CD4-positive, CD25-positive, alpha-beta regulatory T cell (primary cell): Measurements from ENCODE around the gene NAA15. TPM values are rescaled to one million over a fixed set of nuclear protein-coding genes. Genes with fewer than 3 reads are reported as not detected.
A peak's percentile ranks its signal among the peaks of the same experiment; 100 is the strongest.
"Not testable (repeated sequence)": the region's sequence is repeated elsewhere in the genome, so short reads cannot be mapped to it uniquely, and the experiment has no call there.

ENCODE experiments used
- ATAC-seq, 2 donors: fragments of 150-1000 bp; cut with Tn5 transposase; one replicate each; pipeline ENCODE4 v1.10.0; 2021; ENCODE audit warnings: low read depth in 2 of 2, moderate number of reproducible peaks in 2 of 2, moderate library complexity in 1 of 2
- DNase-seq, 3 donors: peaks; one replicate each; pipeline versions ENCODE4 v3.0.0 to v3.0.0-alpha.2; 2012 to 2022; ENCODE audit warnings: mixed read lengths in 1 of 3
- H3K27ac ChIP-seq: one replicate; pipeline ENCODE4 v1.7.0; 2013; ENCODE audit warnings: mild to moderate bottlenecking, low read length; ENCODE audit not compliant: insufficient read depth, poor library complexity, severe bottlenecking
- H3K27me3 ChIP-seq: one replicate; pipeline ENCODE4 v1.7.0; 2013; ENCODE audit warnings: low read length; ENCODE audit not compliant: control insufficient read depth, insufficient read depth
- H3K36me3 ChIP-seq: one replicate; pipeline ENCODE4 v1.7.0; 2013; ENCODE audit warnings: mild to moderate bottlenecking, low read length, moderate library complexity; ENCODE audit not compliant: control insufficient read depth, insufficient read depth
- H3K4me1 ChIP-seq: 2 replicates; pipeline ENCODE4 v1.7.0; 2013; ENCODE audit warnings: mild to moderate bottlenecking, low read length; ENCODE audit not compliant: insufficient read depth, control insufficient read depth, poor library complexity, severe bottlenecking
- H3K4me3 ChIP-seq: one replicate; pipeline ENCODE4 v1.7.0; 2013; ENCODE audit warnings: low read depth, mild to moderate bottlenecking, low read length, moderate library complexity
- H3K9me3 ChIP-seq, 2 experiments: 1 replicate in 1 of 2; 2 replicates in 1 of 2; pipeline ENCODE4 v1.7.0; 2013; ENCODE audit warnings: low read length in 2 of 2, mild to moderate bottlenecking in 1 of 2, moderate library complexity in 1 of 2; ENCODE audit not compliant: control insufficient read depth in 2 of 2
- H3K27ac Mint-ChIP-seq, 3 donors: one replicate each; pipeline ENCODE4 v1.8.0; 2020 to 2022; ENCODE audit warnings: mild to moderate bottlenecking in 3 of 3, mixed read lengths in 3 of 3, moderate library complexity in 2 of 3
- H3K27me3 Mint-ChIP-seq: one replicate; pipeline ENCODE4 v1.8.0; 2022; ENCODE audit warnings: mild to moderate bottlenecking, mixed read lengths
- H3K36me3 Mint-ChIP-seq: one replicate; pipeline ENCODE4 v1.8.0; 2020; ENCODE audit warnings: mixed read lengths
- H3K4me1 Mint-ChIP-seq, 4 donors: one replicate each; pipeline ENCODE4 v1.8.0; 2020 to 2022; ENCODE audit warnings: mixed read lengths in 4 of 4, mild to moderate bottlenecking in 1 of 4
- H3K4me3 Mint-ChIP-seq, 4 donors: one replicate each; pipeline ENCODE4 v1.8.0; 2020 to 2022; ENCODE audit warnings: mild to moderate bottlenecking in 4 of 4, mixed read lengths in 4 of 4, moderate library complexity in 3 of 4
- H3K9me3 Mint-ChIP-seq, 7 donors: one replicate each; pipeline ENCODE4 v1.8.0; 2020 to 2022; ENCODE audit warnings: mixed read lengths in 7 of 7, mild to moderate bottlenecking in 3 of 7, moderate library complexity in 2 of 7
- polyA plus RNA-seq, 4 donors: library from polyadenylated mRNA; unstranded; fragments of 300-500 nt; fragmentation: Illumina TruSeq; gene quantifications; one replicate each; pipeline ENCODE4 v1.2.3, GENCODE V29; 2021
- total RNA-seq: library from RNA; stranded (reverse); gene quantifications from one replicate; pipeline ENCODE4 v1.2.3, GENCODE V29; 2022

Gene NAA15
- total and polyA plus RNA-seq, 5 donors from 2014 or later: 32.5 to 48.8 (median 35.4) TPM

- Mint-ChIP-seq H3K36me3 (peaks cover 8% of the 10 kb centered on the region), H3K27me3 (peaks cover 7% of the 10 kb centered on the region), H3K4me3 (peak overlapping the region; percentile 97 to 100 (median 98)), H3K4me1 (peaks cover 24 to 71% (median 43%) of the 10 kb centered on the region in 4 donors), H3K9me3 (peaks cover 0 to 2% (median 0%) of the 10 kb centered on the region in 7 donors), H3K27ac (peak overlapping the region in 2 of 3 donors; percentile 99)
- Histone ChIP-seq H3K9me3 (no peaks in the 10 kb centered on the region), H3K27me3 (no peaks in the 10 kb centered on the region), H3K27ac (no peak overlapping the region), H3K4me3 (peak overlapping the region; percentile 96), H3K36me3 (no peaks in the 10 kb centered on the region), H3K4me1 (peaks cover 43% of the 10 kb centered on the region)
- DNase-seq: no peak
- no peak for ATAC-seq
Measured at GRCh38 chr4:139299536-139299935, 1.8 kb upstream of the NAA15 start.

DNA sequence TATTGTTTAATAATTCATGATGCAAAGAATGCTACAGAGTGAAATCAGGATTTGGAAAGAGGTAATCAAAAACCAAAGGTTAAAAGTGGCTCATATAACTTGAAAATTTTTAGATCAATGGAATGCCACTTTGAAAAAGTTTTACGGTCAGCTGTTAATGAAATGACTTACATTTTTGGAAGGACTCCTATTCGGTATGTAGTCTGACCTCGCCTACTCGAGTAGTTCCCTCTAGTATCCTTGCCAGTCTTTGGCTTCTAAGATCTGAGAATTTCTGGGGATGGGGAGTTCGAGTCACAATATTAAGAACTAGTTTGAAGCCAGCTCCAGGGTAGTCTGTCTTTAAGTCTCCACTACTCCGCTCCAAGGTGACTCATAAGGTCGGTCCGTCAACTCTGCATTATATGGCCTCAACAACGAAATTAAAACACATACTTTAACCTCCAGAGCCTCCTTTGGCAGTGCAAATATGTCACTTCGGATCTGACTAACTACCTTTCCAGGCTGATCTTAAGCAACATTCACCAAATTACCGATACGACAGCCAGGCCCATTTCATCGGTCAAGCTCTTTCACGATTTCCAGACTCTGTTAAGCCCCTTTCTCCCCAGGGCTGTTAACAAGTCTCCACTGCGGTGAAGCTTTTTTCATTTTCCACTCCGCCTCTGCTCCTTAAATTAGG lies 733 bp upstream of the NAA15 start:
- H3K27ac Mint-ChIP-seq: peak overlapping the region; percentile 99
- H3K9me3 Mint-ChIP-seq: peaks cover 0 to 2% (median 0%) of the 10 kb centered on the region in 7 donors
- no peak for DNase-seq
- no peaks in the 10 kb centered on the region for H3K9me3 ChIP-seq
- H3K4me3 Mint-ChIP-seq: peak overlapping the region; percentile 97 to 100 (median 98)
- H3K4me1 ChIP-seq: peaks cover 42% of the 10 kb centered on the region
- peak overlapping the region; percentile 98 for H3K27ac ChIP-seq
- H3K4me3 ChIP-seq: peak overlapping the region; percentile 96
- H3K36me3 ChIP-seq: no peaks in the 10 kb centered on the region
- H3K4me1 Mint-ChIP-seq: peaks cover 25 to 74% (median 44%) of the 10 kb centered on the region in 4 donors
- peaks cover 11% of the 10 kb centered on the region for H3K36me3 Mint-ChIP-seq
- H3K27me3 Mint-ChIP-seq: peaks cover 7% of the 10 kb centered on the region
- peak in 1 of 2 donors; percentile 11 for ATAC-seq
- no peaks in the 10 kb centered on the region for H3K27me3 ChIP-seq

GRCh38 chr4:139301821-139302611 lies 711 bp downstream of the NAA15 start, which contains the start of gene NDUFC1:
Gene NDUFC1 (minus strand): TSS chr4:139302477. CDS start chr4:139295798, 6,679 bp downstream.
- H3K27ac ChIP-seq: peak within 1 kb of the TSS; percentile 98
- peak; percentile 63 to 75 (median 69) for DNase-seq
- H3K27me3 ChIP-seq: no peaks in the 10 kb centered on the region
- peaks cover 43% of the 10 kb centered on the region for H3K4me1 ChIP-seq
- H3K36me3 Mint-ChIP-seq: peaks cover 17% of the 10 kb centered on the region
- peak within 1 kb of the TSS; percentile 96 for H3K4me3 ChIP-seq
- ATAC-seq: peak; percentile 35 to 44
- H3K9me3 ChIP-seq: no peaks in the 10 kb centered on the region
- peaks cover 0 to 2% (median 0%) of the 10 kb centered on the region in 7 donors for H3K9me3 Mint-ChIP-seq
- peaks cover 7% of the 10 kb centered on the region for H3K27me3 Mint-ChIP-seq
- H3K4me1 Mint-ChIP-seq: peaks cover 31 to 79% (median 50%) of the 10 kb centered on the region in 4 donors
- H3K36me3 ChIP-seq: no peaks in the 10 kb centered on the region
- peak within 1 kb of the TSS; percentile 99 for H3K27ac Mint-ChIP-seq
- peak within 1 kb of the TSS; percentile 97 to 100 (median 98) for H3K4me3 Mint-ChIP-seq

DNA sequence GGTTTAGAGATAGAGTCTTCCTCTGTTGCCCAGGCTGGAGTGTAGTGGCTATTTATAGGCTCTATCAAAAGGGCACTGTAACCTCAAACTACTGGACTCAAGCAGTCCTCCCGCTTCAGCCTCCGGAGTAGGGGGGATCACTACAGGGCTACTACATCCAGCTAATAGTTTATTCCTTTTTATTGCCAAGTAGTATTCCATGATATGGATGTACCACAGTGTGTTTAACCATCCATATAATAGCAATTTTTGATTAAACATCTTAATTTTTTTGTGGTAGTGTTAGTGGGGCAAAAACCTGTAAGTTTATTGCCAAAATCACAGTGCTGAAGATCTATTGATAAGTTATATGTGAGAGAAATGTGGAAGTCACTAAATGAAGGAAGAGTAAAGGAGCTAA lies 3.6 kb downstream of the NAA15 start:
- peaks cover 2% of the 10 kb centered on the region for H3K36me3 ChIP-seq
- peaks cover 37 to 78% (median 53%) of the 10 kb centered on the region in 4 donors for H3K4me1 Mint-ChIP-seq

DNA sequence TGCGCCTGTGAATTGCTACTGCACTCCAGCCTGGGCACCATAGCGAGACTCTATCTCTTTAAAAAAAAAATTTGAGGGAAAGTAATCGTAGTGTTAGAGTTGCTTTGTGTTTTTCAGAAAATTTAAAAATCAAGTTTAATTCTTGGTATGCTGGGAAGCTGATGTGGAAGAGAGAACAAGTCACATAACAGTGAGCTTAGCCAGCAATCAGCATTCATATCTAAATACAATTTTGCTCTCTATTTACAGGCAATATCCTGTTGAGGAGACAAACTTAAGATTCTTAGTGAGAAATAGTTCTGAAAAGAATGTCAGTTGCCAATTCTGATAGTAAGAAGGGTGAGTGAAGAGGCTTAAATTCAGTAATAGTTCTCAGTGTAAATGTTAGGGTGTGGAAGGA lies 10.6 kb downstream of the NAA15 start:
- Mint-ChIP-seq H3K9me3 (no peaks in the 10 kb centered on the region), H3K4me1 (peaks cover 54 to 80% (median 63%) of the 10 kb centered on the region in 4 donors), H3K27me3 (no peaks in the 10 kb centered on the region), H3K36me3 (peaks cover 2% of the 10 kb centered on the region), H3K4me3 (peak overlapping the region in 2 of 4 donors; percentile 4 to 21), H3K27ac (peak overlapping the region; percentile 6 to 61 (median 57))
- ATAC-seq (no peak), DNase-seq (no peak)
- Histone ChIP-seq H3K9me3 (no peaks in the 10 kb centered on the region), H3K27ac (no peak overlapping the region), H3K4me3 (peak overlapping the region; percentile 32), H3K36me3 (peaks cover 2% of the 10 kb centered on the region), H3K27me3 (no peaks in the 10 kb centered on the region), H3K4me1 (peaks cover 50% of the 10 kb centered on the region)

More for the DNA sequence above, 3.6 kb downstream of the NAA15 start:
- Mint-ChIP-seq H3K27me3 (peaks cover 7% of the 10 kb centered on the region), H3K9me3 (peaks cover 0 to 2% (median 0%) of the 10 kb centered on the region in 7 donors), H3K27ac (peak overlapping the region; percentile 22 to 35 (median 28)), H3K4me3 (peak overlapping the region in 3 of 4 donors; percentile 43 to 63 (median 46)), H3K36me3 (peaks cover 14% of the 10 kb centered on the region)
- ATAC-seq (no peak), DNase-seq (no peak)
- no peaks in the 10 kb centered on the region for H3K9me3 ChIP-seq
- peaks cover 40% of the 10 kb centered on the region for H3K4me1 ChIP-seq
- H3K4me3 ChIP-seq: no peak overlapping the region
- no peak overlapping the region for H3K27ac ChIP-seq
- H3K27me3 ChIP-seq: no peaks in the 10 kb centered on the region

DNA sequence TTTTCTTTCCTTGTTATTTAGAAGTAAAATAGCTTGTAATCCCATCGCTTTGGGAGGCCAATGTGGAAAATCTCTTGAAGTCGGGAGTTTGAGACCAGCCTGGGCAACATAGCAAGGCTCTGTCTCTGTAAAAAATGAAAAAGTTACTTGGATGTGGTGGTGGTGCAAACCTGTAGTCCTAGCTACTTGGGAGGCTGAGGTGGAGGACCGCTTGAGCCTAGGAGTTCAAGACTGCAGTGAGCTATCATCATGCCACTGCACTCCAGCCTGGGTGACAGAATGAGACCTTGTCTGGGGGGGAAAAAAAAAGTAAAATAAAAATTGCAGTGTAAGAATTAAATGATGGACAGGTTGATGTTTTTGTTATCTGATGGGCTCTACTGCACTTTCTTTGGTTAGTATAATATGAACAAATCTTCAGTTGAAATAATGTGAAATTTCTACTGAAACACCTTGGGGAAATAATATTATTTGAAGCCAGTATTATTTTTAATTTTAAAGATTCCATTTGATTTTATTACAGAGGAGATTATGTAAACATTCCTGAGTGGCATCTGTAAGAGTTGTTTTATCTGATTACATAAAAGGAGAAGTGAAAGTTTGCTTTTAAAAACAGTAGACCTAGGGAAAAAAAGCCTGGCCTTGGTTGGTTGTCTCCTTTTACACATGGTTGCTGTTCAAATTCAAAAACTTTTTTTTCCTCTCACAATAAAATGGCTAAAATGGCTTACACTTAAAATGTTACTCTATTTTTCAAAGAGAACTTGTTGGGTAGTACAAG lies 11.4 kb downstream of the NAA15 start:
- Histone ChIP-seq H3K36me3 (peaks cover 2% of the 10 kb centered on the region), H3K4me3 (no peak overlapping the region), H3K27me3 (no peaks in the 10 kb centered on the region), H3K27ac (peak overlapping the region; percentile 65), H3K9me3 (no peaks in the 10 kb centered on the region), H3K4me1 (peaks cover 53% of the 10 kb centered on the region)
- Mint-ChIP-seq H3K4me1 (peaks cover 59 to 81% (median 63%) of the 10 kb centered on the region in 4 donors), H3K4me3 (peak overlapping the region in 3 of 4 donors; percentile 46 to 64 (median 58)), H3K27ac (peak overlapping the region; percentile 6 to 61 (median 57)), H3K27me3 (no peaks in the 10 kb centered on the region), H3K36me3 (peaks cover 6% of the 10 kb centered on the region), H3K9me3 (no peaks in the 10 kb centered on the region)
- DNase-seq (no peak), ATAC-seq (no peak)

DNA sequence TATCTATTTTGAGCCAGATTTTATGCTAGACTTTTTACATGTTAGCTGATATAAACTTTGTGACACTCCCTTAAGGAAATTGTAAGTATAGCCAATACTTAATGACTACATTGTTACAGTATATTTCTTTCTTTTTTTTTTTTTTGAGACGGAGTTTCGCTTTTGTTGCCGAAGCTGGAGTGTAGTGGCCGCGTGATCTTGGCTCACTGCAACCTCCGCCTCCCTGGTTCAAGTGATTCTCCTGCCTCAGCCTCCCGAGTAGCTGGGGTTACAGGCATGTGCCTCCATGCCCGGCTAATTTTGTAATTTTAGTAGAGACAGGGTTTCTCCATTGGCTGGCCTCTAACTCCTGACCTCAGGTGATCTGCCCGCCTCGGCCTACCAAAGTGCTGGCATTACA lies 12.1 kb downstream of the NAA15 start:
- DNase-seq, H3K9me3 Mint-ChIP-seq, ATAC-seq, H3K36me3 ChIP-seq, H3K27me3 ChIP-seq, H3K36me3 Mint-ChIP-seq, H3K27me3 Mint-ChIP-seq, H3K9me3 ChIP-seq: not testable (repeated sequence)
- peaks cover 61 to 80% (median 62%) of the 10 kb centered on the region in 4 donors for H3K4me1 Mint-ChIP-seq
- H3K27ac Mint-ChIP-seq: peak overlapping the region in 2 of 3 donors; percentile 52 to 80
- H3K4me3 Mint-ChIP-seq: peak overlapping the region; percentile 48 to 75 (median 64)
- Histone ChIP-seq H3K4me3 (peak overlapping the region; percentile 64), H3K27ac (peak overlapping the region; percentile 65), H3K4me1 (peaks cover 53% of the 10 kb centered on the region)
